Rectal smooth muscle tissue (tissue), 1 donor: ENCODE results near the gene FKBP5.

Experiments
- H3K27ac ChIP-seq: one replicate; pipeline ENCODE4 v1.7.0; 2013; ENCODE audit warnings: low read depth, low read length, inconsistent platforms
- H3K27me3 ChIP-seq: one replicate; pipeline ENCODE4 v1.7.0; 2013; ENCODE audit warnings: low read length; ENCODE audit not compliant: control insufficient read depth, insufficient read depth
- H3K36me3 ChIP-seq: one replicate; pipeline ENCODE4 v1.7.0; 2013; ENCODE audit warnings: low read length; ENCODE audit not compliant: control insufficient read depth, insufficient read depth
- H3K4me1 ChIP-seq: one replicate; pipeline ENCODE4 v1.7.0; 2013; ENCODE audit warnings: low read length; ENCODE audit not compliant: control insufficient read depth, insufficient read depth
- H3K4me3 ChIP-seq: one replicate; pipeline ENCODE4 v1.7.0; 2013; ENCODE audit warnings: low read length
- H3K9ac ChIP-seq: one replicate; pipeline ENCODE4 v1.7.0; 2013; ENCODE audit warnings: low read length

FKBP5 gene

GRCh38 chr6:35719404-35719829, 30.7 kb upstream of the FKBP5 start:
- Histone ChIP-seq H3K4me3 (no peak overlapping the region), H3K9ac (no peak overlapping the region), H3K27ac (peak overlapping the region; percentile 61), H3K36me3 (no peaks in the 10 kb centered on the region), H3K27me3 (no peaks in the 10 kb centered on the region), H3K4me1 (peaks cover 21% of the 10 kb centered on the region)

GRCh38 chr6:35718911-35719381, 30.2 kb upstream of the FKBP5 start:
- Histone ChIP-seq H3K9ac (no peak overlapping the region), H3K4me1 (peaks cover 21% of the 10 kb centered on the region), H3K27ac (peak overlapping the region; percentile 61)

GRCh38 chr6:35718375-35718736, 29.6 kb upstream of the FKBP5 start:
- Histone ChIP-seq H3K4me3 (no peak overlapping the region), H3K27me3 (no peaks in the 10 kb centered on the region), H3K27ac (peak overlapping the region; percentile 61), H3K9ac (no peak overlapping the region), H3K4me1 (peaks cover 21% of the 10 kb centered on the region), H3K36me3 (no peaks in the 10 kb centered on the region)

More at GRCh38 chr6:35718911-35719381, 30.2 kb upstream of the FKBP5 start:
- H3K4me3 ChIP-seq: no peak overlapping the region
- no peaks in the 10 kb centered on the region for H3K27me3 ChIP-seq
- H3K36me3 ChIP-seq: no peaks in the 10 kb centered on the region

- Histone ChIP-seq H3K27ac (no peak overlapping the region), H3K4me3 (no peak overlapping the region), H3K9ac (no peak overlapping the region), H3K27me3 (no peaks in the 10 kb centered on the region), H3K36me3 (no peaks in the 10 kb centered on the region), H3K4me1 (peaks cover 21% of the 10 kb centered on the region)
These were observed 29.0 kb upstream of the FKBP5 start for GRCh38 chr6:35717449-35718374.

GRCh38 chr6:35716798-35717197, 28.1 kb upstream of the FKBP5 start:
- H3K9ac ChIP-seq: no peak overlapping the region
- H3K36me3 ChIP-seq: no peaks in the 10 kb centered on the region
- no peak overlapping the region for H3K27ac ChIP-seq
- H3K4me1 ChIP-seq: peaks cover 21% of the 10 kb centered on the region
- no peaks in the 10 kb centered on the region for H3K27me3 ChIP-seq
- no peak overlapping the region for H3K4me3 ChIP-seq

- H3K9ac ChIP-seq: no peak overlapping the region
- H3K36me3 ChIP-seq: no peaks in the 10 kb centered on the region
- peaks cover under 1% of the 10 kb centered on the region for H3K4me1 ChIP-seq
- no peak overlapping the region for H3K27ac ChIP-seq
- H3K4me3 ChIP-seq: no peak overlapping the region
- H3K27me3 ChIP-seq: no peaks in the 10 kb centered on the region
These were observed 24.5 kb upstream of the FKBP5 start for GRCh38 chr6:35713006-35713767.

- no peak overlapping the region for H3K4me3 ChIP-seq
- H3K36me3 ChIP-seq: no peaks in the 10 kb centered on the region
- H3K27me3 ChIP-seq: no peaks in the 10 kb centered on the region
- H3K4me1 ChIP-seq: no peaks in the 10 kb centered on the region
- no peak overlapping the region for H3K9ac ChIP-seq
- no peak overlapping the region for H3K27ac ChIP-seq
These were observed 23.0 kb upstream of the FKBP5 start for GRCh38 chr6:35711731-35712130.

- no peaks in the 10 kb centered on the region for H3K4me1 ChIP-seq
- H3K36me3 ChIP-seq: no peaks in the 10 kb centered on the region
- H3K27me3 ChIP-seq: no peaks in the 10 kb centered on the region
- no peak overlapping the region for H3K4me3 ChIP-seq
- H3K27ac ChIP-seq: no peak overlapping the region
- no peak overlapping the region for H3K9ac ChIP-seq
These were observed 21.6 kb upstream of the FKBP5 start for GRCh38 chr6:35710241-35710847.

- H3K36me3 ChIP-seq: no peaks in the 10 kb centered on the region
- H3K4me1 ChIP-seq: no peaks in the 10 kb centered on the region
- H3K27me3 ChIP-seq: no peaks in the 10 kb centered on the region
- H3K9ac ChIP-seq: no peak overlapping the region
- H3K27ac ChIP-seq: no peak overlapping the region
- no peak overlapping the region for H3K4me3 ChIP-seq
These were observed 19.9 kb upstream of the FKBP5 start for GRCh38 chr6:35708585-35708984.

- Histone ChIP-seq H3K36me3 (no peaks in the 10 kb centered on the region), H3K27ac (no peak overlapping the region), H3K4me1 (no peaks in the 10 kb centered on the region), H3K9ac (no peak overlapping the region), H3K27me3 (no peaks in the 10 kb centered on the region), H3K4me3 (no peak overlapping the region)
These were observed 19.1 kb upstream of the FKBP5 start for GRCh38 chr6:35707714-35708407.

- Histone ChIP-seq H3K4me1 (no peaks in the 10 kb centered on the region), H3K27me3 (no peaks in the 10 kb centered on the region), H3K36me3 (no peaks in the 10 kb centered on the region), H3K4me3 (no peak overlapping the region), H3K9ac (no peak overlapping the region), H3K27ac (no peak overlapping the region)
These were observed 17.8 kb upstream of the FKBP5 start for GRCh38 chr6:35706468-35706867.

GRCh38 chr6:35703554-35703953, 14.8 kb upstream of the FKBP5 start:
- Histone ChIP-seq H3K27ac (no peak overlapping the region), H3K27me3 (no peaks in the 10 kb centered on the region), H3K9ac (no peak overlapping the region), H3K4me1 (no peaks in the 10 kb centered on the region), H3K36me3 (no peaks in the 10 kb centered on the region), H3K4me3 (no peak overlapping the region)
